ENCODE data around the gene AGAP5. TPM values are rescaled to one million over a fixed set of nuclear protein-coding genes. Genes with fewer than 3 reads are reported as not detected.
"Not testable (repeated sequence)": the region's sequence is repeated elsewhere in the genome, so short reads cannot be mapped to it uniquely, and the experiment has no call there.

The AGAP5 gene
- total and polyA plus RNA-seq, 2 of the 8 experiments (the other 6 are each of a cell fraction or from before 2014, with no cell fraction given): 5.4 to 6.0 TPM

DNA sequence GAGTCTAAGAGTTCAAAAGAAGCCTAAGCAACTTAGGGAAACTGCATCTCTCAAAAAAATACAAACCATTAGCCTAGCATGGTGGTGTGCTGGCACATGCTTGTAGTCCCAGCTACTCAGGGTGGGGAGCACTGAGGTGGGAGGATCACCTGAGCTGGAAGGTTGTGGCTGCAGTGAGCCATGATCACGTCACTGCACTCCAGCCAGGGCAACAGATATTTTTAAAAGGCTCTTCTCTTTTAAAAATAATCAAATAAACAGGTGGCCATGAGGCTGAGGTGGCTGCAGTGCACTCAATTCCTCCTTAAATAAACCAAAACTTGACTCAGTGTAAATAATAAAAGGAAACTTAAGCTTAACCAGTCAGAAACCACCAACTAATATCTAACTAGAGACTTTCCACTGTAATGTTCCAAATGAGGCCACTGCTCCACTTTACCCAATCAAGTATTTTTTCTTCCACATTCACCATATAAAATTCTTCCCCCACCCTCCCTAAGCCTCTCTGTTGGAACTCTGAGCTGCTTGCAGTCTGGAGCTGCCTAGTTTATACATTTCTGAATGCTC is 7.7 kb upstream of the AGAP5 start:
- H3K27me3 ChIP-seq (replicated peaks in 1 of 4; ENCODE audit: control insufficient read depth in 3 of 4, extremely low read depth in 1 of 4, insufficient read depth in 3 of 4, low read length in 3 of 4); H4K91ac ChIP-seq (replicated peaks; ENCODE audit: insufficient read length, low read length); FAIRE-seq; H3K4ac ChIP-seq (replicated peaks; ENCODE audit: insufficient read length, low read depth, low read length); H3K23ac ChIP-seq (ENCODE audit: insufficient read length); H3K14ac ChIP-seq (ENCODE audit: insufficient read length); H3K9me3 ChIP-seq (ENCODE audit: insufficient read depth in 2 of 2, low read depth in 1 of 2, low read length in 1 of 2); H2BK5ac ChIP-seq (ENCODE audit: low read depth, low read length); H3K23me2 ChIP-seq (ENCODE audit: low read depth, low read length); H4K5ac ChIP-seq (ENCODE audit: insufficient read length, low read depth, low read length); H3K18ac ChIP-seq (ENCODE audit: extremely low read depth, low read length); H2BK120ac ChIP-seq (replicated peaks; ENCODE audit: low read depth, low read length); H4K8ac ChIP-seq (ENCODE audit: extremely low read depth, insufficient read depth, low read length); H2BK12ac ChIP-seq (ENCODE audit: low read depth, low read length); H3K36me3 ChIP-seq (ENCODE audit: control insufficient read depth in 2 of 4, insufficient read depth in 4 of 4, low read length in 3 of 4); H3K79me1 ChIP-seq (ENCODE audit: low read depth, low read length); DNase-seq (ENCODE audit: low read depth in 1 of 2, low spot score in 2 of 2); H2AFZ ChIP-seq (ENCODE audit: low read length); H3K56ac ChIP-seq (replicated peaks; ENCODE audit: insufficient read length, low read depth, low read length); POLR2A ChIA-PET (ENCODE audit: partially characterized antibody); H2BK15ac ChIP-seq (ENCODE audit: low read length); H3K27ac ChIP-seq (ENCODE audit: low read depth, low read length); H3K4me2 ChIP-seq (ENCODE audit: insufficient read depth in 1 of 2, low read depth in 2 of 2, low read length in 2 of 2); H4K20me1 ChIP-seq (replicated peaks in 1 of 2; ENCODE audit: control insufficient read depth in 1 of 2, insufficient read depth in 2 of 2, low read length in 2 of 2); H3K4me1 ChIP-seq (replicated peaks in 1 of 4; ENCODE audit: control insufficient read depth in 3 of 4, insufficient read depth in 4 of 4, low read length in 3 of 4); H3K79me2 ChIP-seq (ENCODE audit: control insufficient read depth in 1 of 2, insufficient read depth in 2 of 2, low read length in 2 of 2); H3K4me3 ChIP-seq (ENCODE audit: extremely low read depth in 1 of 4, insufficient read depth in 2 of 4, low read depth in 3 of 4, low read length in 4 of 4); H3K9ac ChIP-seq (replicated peaks in 1 of 4; ENCODE audit: extremely low read depth in 1 of 4, low read depth in 3 of 4, low read length in 3 of 4); H2BK20ac ChIP-seq (ENCODE audit: low read length); H2AK5ac ChIP-seq (ENCODE audit: low read depth, low read length): not testable (repeated sequence)
- WGBS, 2 experiments (ENCODE audit: extremely low coverage in 1 of 2, insufficient coverage in 1 of 2, insufficient read length in 1 of 2, insufficient replicate concordance in 2 of 2, low coverage in 1 of 2, low lambda C conversion rate in 2 of 2, missing lambda C conversion rate in 1 of 2): 91% methylated on average over 1 of the region's 1 CpG; no CpG with 5 or more reads in 1 of the 2 experiments
- CTCF ChIA-PET (ENCODE audit: partially characterized antibody): interaction anchor here (0.7 kb wide), 1 partner anchor 52 kb away, joined by 3 read pairs; no protein-coding TSS in a partner anchor

DNA sequence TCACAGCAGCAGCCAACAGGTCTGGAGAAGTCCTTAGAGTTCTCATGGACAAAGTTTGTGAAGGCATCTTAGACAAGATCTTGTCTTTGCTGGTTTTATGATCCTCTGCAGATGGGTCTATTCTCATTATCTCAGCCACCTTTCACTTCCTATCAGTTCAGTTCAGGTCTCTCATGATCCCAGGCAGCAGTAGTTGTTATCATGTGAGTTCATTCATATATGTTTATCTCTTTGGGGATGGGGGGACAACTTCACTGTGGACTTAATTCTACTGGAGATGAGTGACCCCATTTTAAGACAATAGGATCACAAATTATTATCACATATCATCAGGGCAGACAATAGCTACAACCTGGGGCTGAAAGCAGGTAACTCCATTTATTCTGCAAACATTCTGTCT is 6.0 kb upstream of the AGAP5 start:
- H3K36me3 ChIP-seq (ENCODE audit: control insufficient read depth in 2 of 4, insufficient read depth in 4 of 4, low read length in 3 of 4); H3K27ac ChIP-seq (ENCODE audit: low read depth, low read length); H2BK120ac ChIP-seq (replicated peaks; ENCODE audit: low read depth, low read length); CTCF ChIA-PET (ENCODE audit: partially characterized antibody); H3K79me1 ChIP-seq (ENCODE audit: low read depth, low read length); H4K5ac ChIP-seq (ENCODE audit: insufficient read length, low read depth, low read length); H3K9ac ChIP-seq (replicated peaks in 1 of 4; ENCODE audit: extremely low read depth in 1 of 4, low read depth in 3 of 4, low read length in 3 of 4); H3K9me3 ChIP-seq (ENCODE audit: insufficient read depth in 2 of 2, low read depth in 1 of 2, low read length in 1 of 2); H3K4me1 ChIP-seq (replicated peaks in 1 of 4; ENCODE audit: control insufficient read depth in 3 of 4, insufficient read depth in 4 of 4, low read length in 3 of 4); H2BK5ac ChIP-seq (ENCODE audit: low read depth, low read length); H2AK5ac ChIP-seq (ENCODE audit: low read depth, low read length); H3K23ac ChIP-seq (ENCODE audit: insufficient read length); H3K23me2 ChIP-seq (ENCODE audit: low read depth, low read length); H3K14ac ChIP-seq (ENCODE audit: insufficient read length); H4K91ac ChIP-seq (replicated peaks; ENCODE audit: insufficient read length, low read length); H3K56ac ChIP-seq (replicated peaks; ENCODE audit: insufficient read length, low read depth, low read length); H3K4me3 ChIP-seq (ENCODE audit: extremely low read depth in 1 of 4, insufficient read depth in 2 of 4, low read depth in 3 of 4, low read length in 4 of 4); H2BK20ac ChIP-seq (ENCODE audit: low read length); H3K18ac ChIP-seq (ENCODE audit: extremely low read depth, low read length); FAIRE-seq; H2AFZ ChIP-seq (ENCODE audit: low read length); H3K4ac ChIP-seq (replicated peaks; ENCODE audit: insufficient read length, low read depth, low read length); H3K4me2 ChIP-seq (ENCODE audit: insufficient read depth in 1 of 2, low read depth in 2 of 2, low read length in 2 of 2); H3K27me3 ChIP-seq (replicated peaks in 1 of 4; ENCODE audit: control insufficient read depth in 3 of 4, extremely low read depth in 1 of 4, insufficient read depth in 3 of 4, low read length in 3 of 4); H2BK15ac ChIP-seq (ENCODE audit: low read length); H4K20me1 ChIP-seq (replicated peaks in 1 of 2; ENCODE audit: control insufficient read depth in 1 of 2, insufficient read depth in 2 of 2, low read length in 2 of 2); H2BK12ac ChIP-seq (ENCODE audit: low read depth, low read length); H3K79me2 ChIP-seq (ENCODE audit: control insufficient read depth in 1 of 2, insufficient read depth in 2 of 2, low read length in 2 of 2); H4K8ac ChIP-seq (ENCODE audit: extremely low read depth, insufficient read depth, low read length); DNase-seq (ENCODE audit: low read depth in 1 of 2, low spot score in 2 of 2): not testable (repeated sequence)
- POLR2A ChIA-PET (ENCODE audit: partially characterized antibody): interaction anchor here (0.7 kb wide), 1 partner anchor 111 kb away, joined by 3 read pairs; no protein-coding TSS in a partner anchor
